ENCODE measurements around the gene TMEM225. TPM values are rescaled to one million over a fixed set of nuclear protein-coding genes. Genes with fewer than 3 reads are reported as not detected.

Gene TMEM225
- total and polyA plus RNA-seq, 2 donors (not counting 3 experiments of a cell fraction or from before 2014, with no cell fraction given), result not detected

- Histone ChIP-seq H3K9me1 (replicated peaks; ENCODE audit: control insufficient read depth, extremely low read depth, insufficient read depth, low read length) (no peaks in the 10 kb centered on the region), H2AFZ (ENCODE audit: low read depth, low read length) (no peak overlapping the region), H3K9ac (replicated peaks; ENCODE audit: extremely low read depth, insufficient read depth, low read length) (no peak overlapping the region), H3K27me3 (ENCODE audit: control insufficient read depth in 2 of 2, insufficient read depth in 2 of 2, low read length in 2 of 2) (no peaks in the 10 kb centered on the region), H3K4me2 (ENCODE audit: insufficient read depth, low read length) (no peak overlapping the region), H3K9me3 (replicated peaks; ENCODE audit: control insufficient read depth, insufficient read depth, low read length) (no peaks in the 10 kb centered on the region), H3K4me3 (replicated peaks in 1 of 3; ENCODE audit: insufficient read depth in 1 of 3, low read depth in 1 of 3, low read length in 3 of 3) (no peak overlapping the region), H4K20me1 (replicated peaks; ENCODE audit: control insufficient read depth, extremely low read depth, insufficient read depth, low read length) (no peaks in the 10 kb centered on the region), H3K79me2 (ENCODE audit: control insufficient read depth, insufficient read depth, low read length) (no peaks in the 10 kb centered on the region), H3K36me3 (ENCODE audit: control insufficient read depth in 2 of 2, extremely low read depth in 1 of 2, insufficient read depth in 2 of 2, low read length in 2 of 2) (no peaks in the 10 kb centered on the region), H3K4me1 (ENCODE audit: control insufficient read depth, extremely low read depth, insufficient read depth, low read length) (no peaks in the 10 kb centered on the region), H3K27ac (ENCODE audit: insufficient read depth, low read depth, low read length) (no peak overlapping the region)
- intact Hi-C loops (cut with micrococcal nuclease), result no loop called here
- TF ChIP-seq, protein P1, sequence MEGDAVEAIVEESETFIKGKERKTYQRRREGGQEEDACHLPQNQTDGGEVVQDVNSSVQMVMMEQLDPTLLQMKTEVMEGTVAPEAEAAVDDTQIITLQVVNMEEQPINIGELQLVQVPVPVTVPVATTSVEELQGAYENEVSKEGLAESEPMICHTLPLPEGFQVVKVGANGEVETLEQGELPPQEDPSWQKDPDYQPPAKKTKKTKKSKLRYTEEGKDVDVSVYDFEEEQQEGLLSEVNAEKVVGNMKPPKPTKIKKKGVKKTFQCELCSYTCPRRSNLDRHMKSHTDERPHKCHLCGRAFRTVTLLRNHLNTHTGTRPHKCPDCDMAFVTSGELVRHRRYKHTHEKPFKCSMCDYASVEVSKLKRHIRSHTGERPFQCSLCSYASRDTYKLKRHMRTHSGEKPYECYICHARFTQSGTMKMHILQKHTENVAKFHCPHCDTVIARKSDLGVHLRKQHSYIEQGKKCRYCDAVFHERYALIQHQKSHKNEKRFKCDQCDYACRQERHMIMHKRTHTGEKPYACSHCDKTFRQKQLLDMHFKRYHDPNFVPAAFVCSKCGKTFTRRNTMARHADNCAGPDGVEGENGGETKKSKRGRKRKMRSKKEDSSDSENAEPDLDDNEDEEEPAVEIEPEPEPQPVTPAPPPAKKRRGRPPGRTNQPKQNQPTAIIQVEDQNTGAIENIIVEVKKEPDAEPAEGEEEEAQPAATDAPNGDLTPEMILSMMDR (IDR thresholded peaks at IDR 0.05; ENCODE audit: extremely low read depth in 1 of 2, insufficient read depth in 1 of 2, low read depth in 1 of 2, low read length in 2 of 2), result no peak
- no peak for TF ChIP-seq FOS (IDR thresholded peaks at IDR 0.05; ENCODE audit: borderline replicate concordance, insufficient read depth, low read length)
- no peak for TF ChIP-seq EZH2 (IDR thresholded peaks at IDR 0.05; ENCODE audit: borderline replicate concordance, low read depth, low read length, severe bottlenecking)
- TF ChIP-seq, protein P2, sequence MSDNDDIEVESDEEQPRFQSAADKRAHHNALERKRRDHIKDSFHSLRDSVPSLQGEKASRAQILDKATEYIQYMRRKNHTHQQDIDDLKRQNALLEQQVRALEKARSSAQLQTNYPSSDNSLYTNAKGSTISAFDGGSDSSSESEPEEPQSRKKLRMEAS (IDR thresholded peaks at IDR 0.05; ENCODE audit: insufficient read depth, insufficient read length), result no peak
- no peak for TF ChIP-seq POLR2A (IDR thresholded peaks at IDR 0.05; ENCODE audit: low read depth, low read length)
- TF ChIP-seq GATA2 (IDR thresholded peaks at IDR 0.05; ENCODE audit: insufficient read depth, insufficient read length, low read depth, low read length), result no peak
- BruUV-seq (replicated peaks), result no TSS peak
- dilution Hi-C loops (cut with MboI; ENCODE audit: extremely low pct_ligation_motif_present, low sequenced_read_pairs), result no loop called here
- FAIRE-seq (no peak), DNase-seq (ENCODE audit: low read depth, low spot score) (no peak)
- POLR2A ChIA-PET, result no interaction called here
- CTCF ChIA-PET, result no interaction called here
Measured at GRCh38 chr11:123905826-123906225, 20.4 kb upstream of the TMEM225 start.

GRCh38 chr11:123904932-123905331, 19.5 kb upstream of the TMEM225 start:
- intact Hi-C loops (cut with micrococcal nuclease), result no loop called here
- Histone ChIP-seq H2AFZ (ENCODE audit: low read depth, low read length) (no peak overlapping the region), H3K9ac (replicated peaks; ENCODE audit: extremely low read depth, insufficient read depth, low read length) (no peak overlapping the region), H3K9me1 (replicated peaks; ENCODE audit: control insufficient read depth, extremely low read depth, insufficient read depth, low read length) (no peaks in the 10 kb centered on the region), H3K4me3 (replicated peaks in 1 of 3; ENCODE audit: insufficient read depth in 1 of 3, low read depth in 1 of 3, low read length in 3 of 3) (no peak overlapping the region), H3K4me1 (ENCODE audit: control insufficient read depth, extremely low read depth, insufficient read depth, low read length) (no peaks in the 10 kb centered on the region), H4K20me1 (replicated peaks; ENCODE audit: control insufficient read depth, extremely low read depth, insufficient read depth, low read length) (no peaks in the 10 kb centered on the region), H3K27ac (ENCODE audit: insufficient read depth, low read depth, low read length) (no peak overlapping the region), H3K36me3 (ENCODE audit: control insufficient read depth in 2 of 2, extremely low read depth in 1 of 2, insufficient read depth in 2 of 2, low read length in 2 of 2) (no peaks in the 10 kb centered on the region), H3K9me3 (replicated peaks; ENCODE audit: control insufficient read depth, insufficient read depth, low read length) (no peaks in the 10 kb centered on the region), H3K27me3 (ENCODE audit: control insufficient read depth in 2 of 2, insufficient read depth in 2 of 2, low read length in 2 of 2) (no peaks in the 10 kb centered on the region), H3K79me2 (ENCODE audit: control insufficient read depth, insufficient read depth, low read length) (no peaks in the 10 kb centered on the region), H3K4me2 (ENCODE audit: insufficient read depth, low read length) (no peak overlapping the region)
- DNase-seq (ENCODE audit: low read depth, low spot score), result no peak
- FAIRE-seq, result no peak
- ChIA-PET CTCF (no interaction called here), POLR2A (no interaction called here)
- dilution Hi-C loops (cut with MboI; ENCODE audit: extremely low pct_ligation_motif_present, low sequenced_read_pairs), result no loop called here
- TF ChIP-seq, protein P2 (IDR thresholded peaks at IDR 0.05; ENCODE audit: insufficient read depth, insufficient read length), result no peak
- TF ChIP-seq GATA2 (IDR thresholded peaks at IDR 0.05; ENCODE audit: insufficient read depth, insufficient read length, low read depth, low read length) (no peak), MYC (IDR thresholded peaks at IDR 0.05; ENCODE audit: low read depth, low read length) (no peak), JUN (IDR thresholded peaks at IDR 0.05; ENCODE audit: borderline replicate concordance, insufficient read depth, insufficient read length, low read depth) (no peak), POLR2A (IDR thresholded peaks at IDR 0.05; ENCODE audit: low read depth, low read length) (no peak), EZH2 (IDR thresholded peaks at IDR 0.05; ENCODE audit: borderline replicate concordance, low read depth, low read length, severe bottlenecking) (no peak), FOS (IDR thresholded peaks at IDR 0.05; ENCODE audit: borderline replicate concordance, insufficient read depth, low read length) (no peak), POLR2AphosphoS5 (IDR thresholded peaks at IDR 0.05; ENCODE audit: insufficient read depth, low read depth, low read length) (no peak)
- TF ChIP-seq, protein P1 (IDR thresholded peaks at IDR 0.05; ENCODE audit: extremely low read depth in 1 of 2, insufficient read depth in 1 of 2, low read depth in 1 of 2, low read length in 2 of 2), result no peak
- BruUV-seq (replicated peaks), result no TSS peak

Data from endothelial cell of umbilical vein (primary cell).